Trophoblast cell (in vitro differentiated cells and primary cell): ENCODE results near the gene OR2L5.

Source experiments
- DNase-seq, 2 donors: peaks; one replicate each; pipeline ENCODE4 v3.0.0-alpha.2; 2016
- H2AFZ ChIP-seq: 2 replicates; pipeline ENCODE4 v1.6.1; 2013; ENCODE audit warnings: low read length, moderate library complexity, mild to moderate bottlenecking; ENCODE audit not compliant: insufficient read depth, poor library complexity
- H2AK5ac ChIP-seq: 2 replicates; pipeline ENCODE4 v1.6.1; 2013; ENCODE audit warnings: mild to moderate bottlenecking, low read length
- H2BK120ac ChIP-seq: 2 replicates; pipeline ENCODE4 v1.6.1; 2013; ENCODE audit warnings: low read length, mild to moderate bottlenecking, moderate library complexity; ENCODE audit not compliant: insufficient read depth, poor library complexity
- H2BK12ac ChIP-seq: 2 replicates; pipeline ENCODE4 v1.6.1; 2013; ENCODE audit warnings: mild to moderate bottlenecking, low read length, moderate library complexity
- H2BK5ac ChIP-seq: 2 replicates; pipeline ENCODE4 v1.6.1; 2013; ENCODE audit warnings: low read length, low read depth, moderate library complexity, mild to moderate bottlenecking; ENCODE audit not compliant: poor library complexity
- H3K14ac ChIP-seq: 2 replicates; pipeline ENCODE4 v1.6.1; 2013; ENCODE audit warnings: mild to moderate bottlenecking, low read length
- H3K18ac ChIP-seq: 2 replicates; pipeline ENCODE4 v1.6.1; 2013; ENCODE audit warnings: mild to moderate bottlenecking, low read length
- H3K23ac ChIP-seq: 2 replicates; pipeline ENCODE4 v1.6.1; 2013; ENCODE audit warnings: low read length
- H3K27ac ChIP-seq: 2 replicates; pipeline ENCODE4 v1.5.1; 2013; ENCODE audit warnings: low read depth, mild to moderate bottlenecking, inconsistent platforms, low read length, moderate library complexity
- H3K27me3 ChIP-seq: 2 replicates; pipeline ENCODE4 v1.6.1; 2013; ENCODE audit warnings: inconsistent platforms, mild to moderate bottlenecking, low read length, moderate library complexity; ENCODE audit not compliant: insufficient read depth
- H3K36me3 ChIP-seq, 2 experiments: 1 replicate in 1 of 2; 2 replicates in 1 of 2; pipeline ENCODE4 v1.6.1; 2013; ENCODE audit warnings: low read length in 2 of 2, mild to moderate bottlenecking in 2 of 2, moderate library complexity in 1 of 2; ENCODE audit not compliant: insufficient read depth in 2 of 2, control insufficient read depth in 1 of 2
- H3K4ac ChIP-seq: 2 replicates; pipeline ENCODE4 v1.6.1; 2013; ENCODE audit warnings: low read depth, mild to moderate bottlenecking, low read length, moderate library complexity
- H3K4me1 ChIP-seq, 2 experiments: 1 replicate in 1 of 2; 2 replicates in 1 of 2; pipeline ENCODE4 v1.6.1; 2013; ENCODE audit warnings: low read length in 2 of 2, mild to moderate bottlenecking in 2 of 2, moderate library complexity in 1 of 2; ENCODE audit not compliant: insufficient read depth in 2 of 2, control insufficient read depth in 1 of 2
- H3K4me2 ChIP-seq: 2 replicates; pipeline ENCODE4 v1.6.1; 2013; ENCODE audit warnings: inconsistent platforms, mild to moderate bottlenecking, low read length, moderate library complexity
- H3K4me3 ChIP-seq: 2 replicates; pipeline ENCODE4 v1.5.1; 2013; ENCODE audit warnings: mild to moderate bottlenecking, low read depth, low read length, inconsistent platforms
- H3K79me1 ChIP-seq: one replicate; pipeline ENCODE4 v1.6.1; 2013; ENCODE audit warnings: low read length
- H3K79me2 ChIP-seq: 2 replicates; pipeline ENCODE4 v1.6.1; 2013; ENCODE audit warnings: low read length, mild to moderate bottlenecking; ENCODE audit not compliant: control insufficient read depth, insufficient read depth, poor library complexity
- H3K9ac ChIP-seq: 2 replicates; pipeline ENCODE4 v1.6.1; 2013; ENCODE audit warnings: mild to moderate bottlenecking, low read length
- H3K9me3 ChIP-seq: 2 replicates; pipeline ENCODE4 v1.6.1; 2013; ENCODE audit warnings: low read depth, mild to moderate bottlenecking, control low read depth, inconsistent platforms, low read length; ENCODE audit not compliant: insufficient read depth
- H4K12ac ChIP-seq: 2 replicates; pipeline ENCODE4 v1.6.1; 2013; ENCODE audit warnings: low read depth, mild to moderate bottlenecking, low read length, moderate library complexity
- H4K8ac ChIP-seq: 2 replicates; pipeline ENCODE4 v1.6.1; 2013; ENCODE audit warnings: low read depth, mild to moderate bottlenecking, low read length, moderate library complexity
- H4K91ac ChIP-seq: one replicate; pipeline ENCODE4 v1.6.1; 2013; ENCODE audit warnings: low read depth, mild to moderate bottlenecking, low read length, moderate library complexity
- WGBS: extraction: QIAGEN DNeasy Blood & Tissue Kit; methylation state at CpG from one replicate; pipeline ENCODE4 v1.1.7; 2013; ENCODE audit warnings: missing lambda C conversion rate; ENCODE audit not compliant: insufficient read length, insufficient coverage; ENCODE audit errors: extremely low coverage; 5-methylcytosine and 5-hydroxymethylcytosine counted together

Gene OR2L5

GRCh38 chr1:248047008-248047407 lies 33.5 kb downstream of the OR2L5 start:
- Histone ChIP-seq H3K79me2 (no peaks in the 10 kb centered on the region), H3K4me2 (no peak overlapping the region), H2BK5ac (no peak overlapping the region), H3K27ac (no peak overlapping the region), H3K4ac (no peak overlapping the region), H4K8ac (no peak overlapping the region), H3K4me1 (no peaks in the 10 kb centered on the region), H3K23ac (no peak overlapping the region), H2BK12ac (no peak overlapping the region), H3K9ac (no peak overlapping the region), H3K18ac (no peak overlapping the region), H2AK5ac (no peak overlapping the region), H3K27me3 (no peaks in the 10 kb centered on the region), H4K91ac (no peak overlapping the region), H3K14ac (no peak overlapping the region), H2AFZ (no peak overlapping the region), H3K9me3 (peaks cover 2% of the 10 kb centered on the region), H2BK120ac (no peak overlapping the region), H3K4me3 (no peak overlapping the region), H4K12ac (no peak overlapping the region), H3K36me3 (no peaks in the 10 kb centered on the region), H3K79me1 (no peaks in the 10 kb centered on the region)
- no peak for DNase-seq
- WGBS, result no CpG with 5 or more reads among the region's 1 CpG

GRCh38 chr1:248054671-248055070 lies 41.2 kb downstream of the OR2L5 start:
- H4K12ac ChIP-seq, result no peak overlapping the region
- no peaks in the 10 kb centered on the region for H3K79me1 ChIP-seq
- peaks cover 0 to 1% of the 10 kb centered on the region in 2 experiments for H3K36me3 ChIP-seq
- no peak overlapping the region for H3K23ac ChIP-seq
- H3K79me2 ChIP-seq, result no peaks in the 10 kb centered on the region
- H3K27ac ChIP-seq, result no peak overlapping the region
- H4K91ac ChIP-seq, result no peak overlapping the region
- H4K8ac ChIP-seq, result no peak overlapping the region
- H2AK5ac ChIP-seq, result no peak overlapping the region
- no peak overlapping the region for H2BK12ac ChIP-seq
- H3K4me3 ChIP-seq, result no peak overlapping the region
- H3K27me3 ChIP-seq, result no peaks in the 10 kb centered on the region
- no peaks in the 10 kb centered on the region for H3K4me1 ChIP-seq
- no peak overlapping the region for H2BK5ac ChIP-seq
- no peak overlapping the region for H2AFZ ChIP-seq
- no peak overlapping the region for H3K9ac ChIP-seq
- no peak for DNase-seq
- no peak overlapping the region for H3K4ac ChIP-seq
- H3K18ac ChIP-seq, result no peak overlapping the region
- no peak overlapping the region for H3K14ac ChIP-seq
- H2BK120ac ChIP-seq, result no peak overlapping the region
- H3K9me3 ChIP-seq, result peaks cover 6% of the 10 kb centered on the region
- H3K4me2 ChIP-seq, result no peak overlapping the region

- DNase-seq, result no peak
- no CpG with 5 or more reads among the region's 2 CpGs for WGBS
- peaks cover 7% of the 10 kb centered on the region for H3K9me3 ChIP-seq
- no peaks in the 10 kb centered on the region for H3K79me2 ChIP-seq
- no peak overlapping the region for H3K27ac ChIP-seq
- no peak overlapping the region for H2AK5ac ChIP-seq
- no peak overlapping the region for H3K23ac ChIP-seq
- H4K8ac ChIP-seq, result no peak overlapping the region
- no peak overlapping the region for H3K9ac ChIP-seq
- no peak overlapping the region for H4K12ac ChIP-seq
- H3K79me1 ChIP-seq, result no peaks in the 10 kb centered on the region
- H3K4me3 ChIP-seq, result no peak overlapping the region
- no peak overlapping the region for H4K91ac ChIP-seq
- no peak overlapping the region for H2AFZ ChIP-seq
- peaks cover 0 to 1% of the 10 kb centered on the region in 2 experiments for H3K36me3 ChIP-seq
- no peak overlapping the region for H3K4ac ChIP-seq
- no peaks in the 10 kb centered on the region for H3K27me3 ChIP-seq
- H2BK120ac ChIP-seq, result no peak overlapping the region
- no peak overlapping the region for H3K14ac ChIP-seq
- no peak overlapping the region for H3K18ac ChIP-seq
- no peak overlapping the region for H3K4me2 ChIP-seq
- H2BK5ac ChIP-seq, result no peak overlapping the region
- H3K4me1 ChIP-seq, result no peaks in the 10 kb centered on the region
- no peak overlapping the region for H2BK12ac ChIP-seq
Measured at GRCh38 chr1:248055261-248055660, 41.8 kb downstream of the OR2L5 start.

- H2BK5ac ChIP-seq, result no peak overlapping the region
- no CpG with 5 or more reads among the region's 2 CpGs for WGBS
Measured at GRCh38 chr1:248065071-248065470, 51.6 kb downstream of the OR2L5 start.

More at GRCh38 chr1:248065071-248065470, 51.6 kb downstream of the OR2L5 start:
- DNase-seq, result no peak
- Histone ChIP-seq H2AK5ac (no peak overlapping the region), H3K14ac (no peak overlapping the region), H3K4me1 (no peaks in the 10 kb centered on the region), H4K8ac (no peak overlapping the region), H3K18ac (no peak overlapping the region), H3K27ac (no peak overlapping the region), H2AFZ (no peak overlapping the region), H3K9ac (no peak overlapping the region), H4K91ac (no peak overlapping the region), H3K79me2 (no peaks in the 10 kb centered on the region), H3K4me3 (no peak overlapping the region), H3K36me3 (no peaks in the 10 kb centered on the region), H3K4me2 (no peak overlapping the region), H4K12ac (no peak overlapping the region), H3K9me3 (peaks cover 6% of the 10 kb centered on the region), H3K4ac (no peak overlapping the region), H2BK12ac (no peak overlapping the region), H3K79me1 (no peaks in the 10 kb centered on the region), H2BK120ac (no peak overlapping the region), H3K23ac (no peak overlapping the region), H3K27me3 (no peaks in the 10 kb centered on the region)
